Measurements from ENCODE around the gene TNFSF11.

TNFSF11 gene

DNA sequence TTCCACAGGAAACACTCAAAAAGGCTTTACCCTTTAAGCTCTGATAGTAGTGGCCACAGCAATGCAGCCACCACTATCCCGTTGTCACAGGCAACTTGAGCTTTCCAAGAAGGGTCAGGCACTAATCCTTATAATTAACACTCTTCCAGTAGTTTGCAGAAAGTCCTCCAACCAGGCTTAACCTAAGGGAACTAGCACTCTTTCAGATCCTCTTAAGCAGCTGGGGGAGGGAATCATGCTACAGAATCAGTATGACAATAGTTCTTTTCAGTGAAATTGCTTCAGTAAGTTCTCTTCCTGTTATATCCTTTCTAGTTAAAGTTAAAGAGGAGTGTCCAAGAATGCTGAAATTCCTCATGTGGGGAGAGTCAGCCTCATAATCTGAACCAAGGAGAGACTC lies 82.2 kb downstream of the TNFSF11 start:
- DNase-seq: no peak

DNA sequence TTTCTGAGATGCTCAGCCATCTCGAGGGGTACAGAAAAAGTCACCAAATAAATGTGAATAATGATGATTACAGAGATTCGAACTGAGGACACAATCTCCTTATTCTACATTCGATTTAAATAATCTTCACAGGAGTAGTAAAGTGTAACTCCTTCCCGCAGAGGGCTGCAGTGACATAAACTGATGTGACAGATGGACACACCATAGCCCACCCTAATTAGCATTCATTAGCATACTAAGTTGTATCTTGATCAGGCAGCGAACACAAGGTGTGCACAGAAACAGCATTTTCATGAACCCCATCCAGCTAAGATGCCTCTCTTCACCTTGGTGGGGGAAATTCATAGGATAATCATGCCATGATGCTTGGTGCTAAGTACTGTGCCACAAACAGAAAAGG lies 83.0 kb downstream of the TNFSF11 start:
- no peak for DNase-seq

Measured in activated CD4-positive, alpha-beta T cell treated with anti-CD3 and anti-CD28 coated beads, Interleukin-2, amount 50 U/mL, for 16 hours (primary cell).